GM15510 (cell line): ENCODE data around the gene SLC6A17.

ENCODE experiments used
- POLR2A ChIP-seq: IDR thresholded peaks from 3 replicates; pipeline ENCODE4 v1.6.1; 2011; ENCODE audit warnings: borderline replicate concordance; ENCODE audit not compliant: insufficient read length; ENCODE audit errors: extremely low read depth

Gene SLC6A17

DNA sequence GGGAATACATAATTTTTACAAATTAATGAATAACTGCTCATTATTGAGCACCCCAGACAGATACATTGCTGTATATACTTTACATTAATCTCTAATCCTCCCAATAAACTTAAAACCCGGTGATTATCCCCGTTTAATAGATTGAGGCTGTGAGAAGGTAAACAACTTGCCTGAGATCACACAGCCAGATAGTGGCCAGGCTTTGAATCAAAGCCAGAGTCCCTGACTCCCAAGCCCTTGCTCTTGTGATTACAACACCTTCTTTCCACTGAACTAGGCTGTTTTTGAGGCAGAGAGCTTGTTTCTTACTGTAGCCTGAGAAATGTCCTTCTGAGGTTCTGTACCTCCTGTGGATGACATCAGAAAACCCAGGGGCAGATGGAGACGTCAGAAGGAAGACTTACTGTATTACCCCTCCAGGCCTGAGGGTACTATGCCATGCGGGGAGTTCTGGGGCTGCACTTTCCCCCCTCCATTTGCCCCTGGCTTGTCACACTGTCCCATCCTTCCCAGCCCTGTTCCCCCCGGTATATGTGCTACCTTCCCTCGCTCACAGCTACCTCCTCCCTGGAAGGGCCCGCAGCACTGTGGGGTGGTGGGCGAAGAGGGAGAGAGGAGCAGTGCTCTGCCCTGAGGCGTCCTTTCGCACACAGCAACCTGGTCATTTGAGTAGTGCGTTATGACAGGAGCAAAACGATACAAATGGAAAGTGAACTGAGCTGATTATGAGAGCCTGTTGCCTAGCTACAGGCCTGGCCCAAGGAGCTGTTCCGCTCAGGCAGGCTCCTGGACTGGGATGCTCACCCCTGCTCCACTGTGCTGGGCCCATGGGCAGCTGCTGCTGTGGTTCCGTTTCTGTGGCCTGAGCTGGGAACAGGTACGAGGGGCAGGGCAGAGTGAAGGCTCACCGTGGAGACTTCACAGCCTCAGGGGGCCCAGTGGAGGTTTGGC is 64.4 kb downstream of the SLC6A17 start:
- no peak for TF ChIP-seq POLR2A

DNA sequence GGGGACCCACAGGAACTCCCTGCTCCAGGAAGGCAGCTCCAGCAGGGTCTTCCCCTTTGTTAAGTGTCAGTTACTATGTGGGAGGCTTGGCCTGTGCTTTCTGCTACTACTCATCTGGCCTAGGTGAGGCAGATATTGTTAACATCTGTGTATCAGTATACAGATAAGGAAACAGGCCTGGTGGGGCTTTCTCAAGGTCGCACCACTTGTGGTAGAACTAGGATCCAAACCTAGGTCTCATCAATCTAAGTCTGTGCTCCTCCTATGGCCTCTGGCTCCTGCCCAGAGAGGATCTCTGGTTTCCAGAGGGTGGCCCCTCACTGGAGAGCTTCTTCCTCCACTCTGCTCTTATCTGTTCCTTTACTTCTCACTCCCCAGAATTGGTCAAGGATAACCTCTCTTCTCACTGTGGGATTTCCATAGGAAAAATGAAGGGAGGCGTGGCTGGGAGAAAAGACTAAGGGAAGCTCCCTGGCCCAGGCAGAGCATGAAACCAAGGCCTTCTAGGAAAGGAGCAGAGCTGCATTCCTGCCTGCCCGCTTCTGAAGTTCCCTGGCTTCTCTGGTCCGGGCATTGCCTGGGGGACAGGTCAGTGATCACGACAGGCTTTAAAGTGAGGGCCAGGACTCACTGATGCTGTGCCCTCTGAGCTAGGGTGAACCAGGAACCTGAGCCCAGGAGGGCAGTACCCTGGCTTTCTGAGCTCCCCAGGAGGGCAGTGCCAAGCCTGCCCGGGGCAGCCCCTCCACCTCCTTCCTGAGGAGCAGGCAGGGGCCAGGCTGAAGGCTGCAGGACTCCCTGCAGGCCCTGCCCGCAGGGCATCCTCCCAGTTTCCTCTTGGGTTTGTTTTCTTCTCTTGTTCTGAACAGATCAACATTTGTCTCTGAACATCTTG is 65.6 kb downstream of the SLC6A17 start:
- TF ChIP-seq POLR2A: no peak

DNA sequence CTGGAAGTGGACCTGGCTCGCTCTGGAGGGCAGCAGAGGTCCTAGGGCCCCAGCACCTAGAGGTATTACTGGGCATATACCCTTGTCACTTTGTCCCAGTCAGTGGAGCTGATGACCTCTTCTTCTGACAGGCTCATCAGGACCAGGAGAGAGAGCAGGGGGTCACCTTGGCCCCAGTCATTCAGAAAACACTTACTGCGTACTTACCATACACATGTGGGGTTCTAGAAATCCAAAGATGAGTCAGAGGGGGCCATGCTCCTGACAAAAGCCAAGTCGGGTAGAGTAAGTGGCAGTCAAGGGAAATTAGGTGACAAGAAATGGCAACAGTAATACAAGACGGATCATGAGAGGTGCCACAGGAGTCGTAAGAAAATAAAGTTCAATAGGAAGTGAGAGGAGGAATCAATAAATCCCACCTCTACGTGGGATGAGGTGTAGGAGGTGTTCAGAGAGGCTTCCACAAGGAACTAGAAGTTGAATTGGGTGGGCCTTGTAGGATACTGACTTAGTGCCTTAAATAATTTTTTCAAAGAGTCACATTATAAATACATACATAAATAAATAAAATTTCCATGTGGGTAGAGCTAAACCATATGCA is 66.7 kb downstream of the SLC6A17 start:
- no peak for TF ChIP-seq POLR2A

DNA sequence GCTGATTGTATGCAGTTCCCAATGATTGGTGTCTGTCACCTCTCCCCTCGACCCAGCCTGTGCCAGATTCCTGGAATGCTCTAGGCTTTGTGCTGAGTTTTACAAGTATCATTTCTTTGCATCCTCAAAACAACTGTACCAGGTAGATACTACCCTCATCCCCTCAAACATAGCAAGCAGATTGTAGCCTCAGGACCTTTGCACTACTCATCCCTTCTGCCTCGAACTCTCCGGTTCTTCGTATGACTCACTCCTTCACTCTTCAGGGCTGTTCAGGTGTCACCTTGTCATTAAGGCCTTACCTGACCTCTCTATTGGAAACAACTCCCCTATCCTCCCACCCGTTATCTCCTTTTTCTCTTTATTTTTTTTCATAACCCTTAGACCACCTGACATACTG is 67.8 kb downstream of the SLC6A17 start:
- TF ChIP-seq POLR2A: no peak

DNA sequence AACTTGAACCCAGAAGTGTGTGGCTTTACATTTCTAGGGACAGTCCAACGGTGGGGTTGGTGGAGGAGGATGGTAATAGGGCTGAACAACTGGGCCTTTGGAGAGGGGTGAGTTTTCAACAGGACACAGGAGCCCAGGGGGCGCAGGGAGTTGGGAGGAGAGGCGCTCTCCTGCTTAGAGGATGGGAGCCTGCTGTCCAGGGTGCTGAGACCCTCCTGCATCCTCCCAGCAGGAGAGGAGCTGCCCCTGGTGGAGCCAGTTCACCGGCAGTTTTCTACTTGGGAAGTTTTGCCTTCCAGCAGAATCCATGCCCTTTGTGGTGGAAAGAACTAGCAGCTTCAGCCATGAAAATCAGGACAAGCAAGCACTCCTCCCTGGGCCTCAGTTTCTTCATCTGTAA is 68.4 kb downstream of the SLC6A17 start:
- TF ChIP-seq POLR2A: no peak

DNA sequence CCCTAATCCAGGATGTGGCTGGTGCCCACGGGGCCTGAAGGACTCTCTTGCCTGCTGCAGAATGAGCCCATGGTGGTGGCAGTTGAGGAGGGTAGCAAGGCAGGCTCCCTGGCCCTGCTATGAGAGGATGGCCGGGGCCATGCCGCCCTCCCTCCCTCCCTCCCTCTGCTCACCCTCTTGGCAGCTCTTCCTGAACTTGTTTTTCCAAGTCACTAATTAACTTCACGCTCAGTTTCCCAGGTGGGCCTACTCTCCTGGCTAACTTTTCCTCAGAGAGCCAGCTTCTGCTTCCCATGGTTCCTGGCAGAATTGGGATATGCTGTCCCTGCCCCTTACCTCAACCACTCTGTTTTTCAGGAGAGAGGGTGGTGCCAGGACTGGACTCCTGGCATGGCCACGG is 70.0 kb downstream of the SLC6A17 start:
- TF ChIP-seq POLR2A: no peak

DNA sequence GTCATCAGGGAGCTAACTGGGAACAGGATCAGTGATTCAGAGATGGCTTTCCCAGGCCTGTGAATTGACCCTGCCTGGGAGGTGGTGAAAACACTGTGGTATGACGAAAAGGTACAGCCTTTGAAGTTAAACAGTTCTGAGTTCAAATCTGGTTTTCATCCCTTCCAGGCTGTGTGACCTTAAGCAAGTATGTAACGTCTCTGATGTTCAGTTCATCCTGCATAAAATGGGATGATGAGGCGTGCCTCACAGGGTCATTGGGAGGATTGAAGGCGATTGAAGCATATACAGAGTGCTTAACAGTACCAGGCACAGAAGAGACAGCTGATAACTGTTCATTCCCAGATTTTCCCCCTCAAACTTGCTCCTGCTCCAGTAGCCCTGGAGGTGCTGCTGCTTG is 70.8 kb downstream of the SLC6A17 start:
- no peak for TF ChIP-seq POLR2A

DNA sequence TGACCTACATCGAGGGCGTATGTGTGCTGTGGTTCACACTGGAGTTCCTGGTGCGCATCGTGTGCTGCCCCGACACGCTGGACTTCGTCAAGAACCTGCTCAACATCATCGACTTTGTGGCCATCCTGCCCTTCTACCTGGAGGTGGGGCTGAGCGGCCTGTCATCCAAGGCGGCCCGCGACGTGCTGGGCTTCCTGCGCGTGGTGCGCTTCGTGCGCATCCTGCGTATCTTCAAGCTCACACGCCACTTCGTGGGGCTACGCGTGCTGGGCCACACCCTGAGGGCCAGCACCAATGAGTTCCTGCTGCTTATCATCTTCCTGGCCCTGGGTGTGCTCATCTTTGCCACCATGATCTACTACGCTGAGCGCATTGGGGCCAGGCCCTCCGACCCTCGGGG is 72.8 kb downstream of the SLC6A17 start:
- TF ChIP-seq POLR2A: no peak

DNA sequence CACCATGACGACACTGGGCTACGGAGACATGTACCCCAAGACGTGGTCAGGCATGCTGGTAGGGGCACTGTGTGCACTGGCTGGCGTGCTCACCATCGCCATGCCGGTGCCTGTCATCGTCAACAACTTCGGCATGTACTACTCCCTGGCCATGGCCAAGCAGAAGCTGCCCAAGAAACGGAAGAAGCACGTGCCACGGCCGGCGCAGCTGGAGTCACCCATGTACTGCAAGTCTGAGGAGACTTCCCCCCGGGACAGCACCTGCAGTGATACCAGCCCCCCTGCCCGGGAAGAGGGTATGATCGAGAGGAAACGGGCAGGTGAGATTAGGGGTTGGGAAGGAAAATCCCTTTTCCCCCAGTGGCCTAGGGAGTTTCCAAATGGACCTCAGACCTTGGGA is 73.3 kb downstream of the SLC6A17 start:
- TF ChIP-seq POLR2A: no peak

DNA sequence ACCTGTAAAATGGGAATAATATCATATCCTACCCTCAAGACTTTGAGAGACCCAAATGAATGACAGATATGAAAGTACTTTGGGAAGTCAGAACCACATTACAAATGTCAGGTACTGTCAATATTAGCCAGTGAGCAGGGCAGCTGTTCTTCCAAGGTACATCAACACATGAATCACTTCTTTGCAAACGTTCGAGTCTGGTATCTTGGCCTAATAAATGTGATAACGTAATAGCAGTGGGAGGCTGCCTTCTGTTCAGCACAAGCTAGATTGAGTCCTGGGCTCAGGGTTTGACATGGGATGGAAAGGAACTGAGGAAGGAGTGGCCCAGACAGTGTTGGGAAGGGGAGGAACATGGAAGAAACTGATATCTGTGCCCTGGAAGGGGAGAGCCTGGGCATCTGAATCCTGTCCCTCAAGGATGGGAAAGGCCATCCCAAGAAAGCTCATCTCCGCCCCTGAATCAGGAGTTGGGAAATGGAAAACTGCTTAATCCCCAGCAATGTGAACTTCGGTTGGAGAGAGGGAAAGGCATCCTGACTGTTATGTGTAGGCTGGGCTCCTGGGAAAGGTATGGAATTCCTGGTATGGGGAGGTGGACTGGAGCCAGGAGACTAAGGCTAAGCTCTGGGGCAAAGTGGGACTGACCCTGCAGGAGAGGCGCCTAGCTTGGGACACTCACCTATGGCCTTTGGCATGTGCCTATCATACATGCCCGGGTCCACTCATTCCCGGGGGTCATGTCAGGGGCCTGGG is 74.1 kb downstream of the SLC6A17 start:
- no peak for TF ChIP-seq POLR2A

DNA sequence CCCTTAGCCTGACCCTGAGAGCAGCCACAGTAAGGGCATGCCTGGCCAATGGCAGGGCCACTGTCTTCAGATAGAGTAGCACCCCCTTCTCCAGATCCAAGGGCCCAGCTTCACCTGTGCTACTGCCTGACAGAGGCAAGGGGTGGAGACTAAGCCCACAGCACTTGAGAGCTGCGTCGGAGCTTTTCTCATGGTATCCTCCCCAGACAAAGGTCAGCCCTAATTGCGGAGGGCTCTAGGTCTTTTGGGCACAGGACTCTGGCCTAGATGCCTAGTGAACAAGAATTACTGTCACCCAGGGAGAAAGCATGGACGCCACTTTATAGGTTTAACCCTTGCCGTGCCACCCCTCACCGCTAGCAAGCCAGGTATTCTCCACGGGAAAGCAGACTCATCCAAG is 74.9 kb downstream of the SLC6A17 start:
- TF ChIP-seq POLR2A: no peak

DNA sequence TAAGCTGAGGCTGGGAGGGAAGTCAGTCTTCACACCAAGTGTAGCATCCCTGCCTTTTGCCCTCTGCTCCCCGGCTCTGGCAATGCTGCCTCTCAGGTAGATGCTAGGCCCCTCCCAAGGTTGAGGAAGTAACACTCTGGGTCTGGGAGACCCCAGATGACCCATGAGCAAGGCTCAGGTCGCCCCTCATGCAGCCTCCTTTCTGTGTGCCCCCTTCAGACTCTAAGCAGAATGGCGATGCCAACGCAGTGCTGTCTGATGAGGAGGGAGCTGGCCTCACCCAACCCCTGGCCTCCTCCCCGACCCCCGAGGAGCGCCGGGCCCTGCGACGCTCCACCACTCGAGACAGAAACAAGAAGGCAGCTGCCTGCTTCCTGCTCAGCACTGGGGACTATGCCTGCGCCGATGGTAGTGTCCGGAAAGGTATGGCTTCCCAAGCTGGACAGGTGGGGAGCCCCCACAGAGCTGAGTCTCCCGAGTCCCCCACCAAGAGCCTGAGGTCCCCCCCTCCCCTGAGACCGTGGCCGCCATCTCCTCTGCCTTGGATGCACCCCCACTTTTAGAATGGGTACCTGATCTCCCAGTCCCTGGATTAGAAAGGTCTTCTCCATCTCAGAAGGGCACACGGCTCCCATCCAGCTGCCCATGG is 75.6 kb downstream of the SLC6A17 start:
- no peak for TF ChIP-seq POLR2A

DNA sequence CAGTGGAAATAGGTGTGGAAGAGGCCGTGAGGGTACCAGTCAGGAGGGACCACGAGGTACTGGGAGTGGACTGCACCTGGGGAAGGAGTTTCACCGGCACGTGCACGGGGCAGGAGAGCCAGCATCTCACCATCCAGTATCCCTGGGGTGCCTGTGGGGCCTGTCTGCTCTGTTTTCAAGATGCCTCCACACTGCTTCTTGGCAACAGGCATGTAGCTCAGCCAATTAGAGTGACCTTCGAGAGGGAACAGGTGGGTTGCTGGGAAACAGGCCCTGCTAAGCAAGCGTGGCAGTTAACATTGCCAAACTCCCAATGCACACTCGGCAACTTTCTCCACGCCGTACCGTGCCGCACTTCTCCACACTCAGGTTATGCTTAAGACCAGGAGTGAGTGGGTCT is 77.5 kb downstream of the SLC6A17 start:
- TF ChIP-seq POLR2A: no peak

DNA sequence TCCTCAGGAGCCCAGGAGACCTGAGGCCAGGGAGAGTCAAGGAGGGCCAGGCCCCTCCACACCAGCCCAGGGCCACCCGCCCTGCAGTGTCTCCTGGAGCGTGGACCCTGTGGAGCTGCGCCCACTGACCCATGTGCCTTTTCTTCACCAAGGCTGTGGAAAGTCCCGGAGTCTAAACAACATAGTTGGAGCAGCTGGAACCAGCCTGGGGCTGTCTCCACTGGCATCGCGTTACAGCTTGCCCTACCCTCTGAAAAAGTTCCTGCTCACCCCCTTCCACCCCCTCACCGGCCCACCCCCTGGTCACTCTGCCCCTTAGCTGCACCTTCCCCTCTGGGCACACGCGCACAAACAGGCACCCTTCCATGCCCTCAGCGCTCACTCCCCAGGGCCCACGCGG is 78.1 kb downstream of the SLC6A17 start:
- no peak for TF ChIP-seq POLR2A
